Measurements from ENCODE around the gene MEF2A.

DNA sequence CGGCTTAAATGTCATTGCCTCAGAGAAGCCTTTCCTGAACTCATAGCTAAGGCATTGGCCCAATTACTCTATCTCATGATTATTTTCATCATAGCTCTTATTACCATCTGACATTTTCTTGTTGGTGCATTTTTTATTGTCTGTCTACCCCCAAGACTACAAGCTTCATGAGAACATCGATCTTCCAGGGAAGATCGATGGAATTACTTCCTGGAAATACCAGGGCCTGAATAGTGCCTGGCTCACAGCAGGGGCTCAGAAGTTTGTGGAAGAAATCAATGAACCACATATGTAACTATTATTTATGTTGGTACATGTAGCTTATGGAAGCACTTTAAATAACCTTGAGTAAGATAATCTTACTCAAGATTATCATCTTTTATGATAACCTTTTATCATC is 7.7 kb upstream of the MEF2A start:
- TF ChIP-seq CTCF (IDR thresholded peaks at IDR 0.05) (no peak), EZH2 (IDR thresholded peaks at IDR 0.05; ENCODE audit: borderline replicate concordance, insufficient read depth, low read depth, low read length, poor library complexity, severe bottlenecking) (no peak)
